GM18520 (cell line): Measurements from ENCODE around the gene ARHGDIB.

Experiments used
- ATAC-seq: cut with Tn5 transposase; IDR thresholded peaks from one replicate; pipeline ENCODE4 v1.9.1; 2021; ENCODE audit not compliant: unreplicated experiment

Gene ARHGDIB

GRCh38 chr12:14961466-14962152, at the start of gene ARHGDIB:
Gene ARHGDIB, minus strand, starts transcription at chr12:14961601. Its CDS starts 10,889 bp downstream, at chr12:14950712.
- ATAC-seq: peak; percentile 42

DNA sequence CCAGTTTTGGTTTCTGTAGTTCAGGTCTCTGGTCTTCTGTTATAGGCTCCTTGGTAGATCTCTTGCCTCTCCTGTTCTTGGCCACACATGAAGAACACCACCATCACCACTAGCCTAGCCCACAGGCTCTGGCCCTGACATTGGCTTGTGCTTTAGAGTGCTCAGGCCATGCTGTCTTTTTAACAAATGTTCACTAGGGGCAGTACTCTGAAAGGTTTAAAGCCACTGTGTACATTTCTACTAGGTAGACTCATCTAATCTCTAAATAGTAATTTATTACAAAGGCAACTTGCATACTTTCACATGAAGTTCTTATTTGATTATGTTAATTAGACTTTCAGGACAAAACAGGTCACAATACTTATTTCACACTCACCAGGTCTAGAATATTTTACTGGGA, 49.8 kb upstream of the ARHGDIB start:
- ATAC-seq: no peak

GRCh38 chr12:15007551-15007950, 46.1 kb upstream of the ARHGDIB start:
- no peak for ATAC-seq

GRCh38 chr12:15005064-15005463, 43.7 kb upstream of the ARHGDIB start:
- ATAC-seq: no peak

DNA sequence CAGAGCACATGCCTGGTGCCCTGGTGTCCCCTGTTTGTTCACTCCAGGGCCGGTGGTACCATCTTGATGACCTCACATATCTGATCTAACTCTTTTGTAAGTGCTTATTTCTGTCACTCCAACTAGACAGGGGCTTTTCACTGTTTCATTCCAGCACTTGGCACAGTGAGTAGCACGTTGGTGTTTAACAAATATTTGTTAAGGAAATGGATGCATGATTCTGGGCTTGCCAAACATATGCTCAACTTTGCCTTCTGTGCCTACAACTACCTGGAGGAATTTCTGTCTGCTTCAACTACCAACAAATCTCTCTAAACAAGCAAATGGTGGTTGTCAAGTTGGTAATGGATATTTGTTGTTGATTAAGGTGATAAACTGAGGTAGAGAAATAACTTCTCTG, 43.0 kb upstream of the ARHGDIB start:
- no peak for ATAC-seq

GRCh38 chr12:15001733-15002382, 40.5 kb upstream of the ARHGDIB start:
- ATAC-seq: no peak

GRCh38 chr12:15000575-15000974, 39.2 kb upstream of the ARHGDIB start:
- ATAC-seq: no peak

DNA sequence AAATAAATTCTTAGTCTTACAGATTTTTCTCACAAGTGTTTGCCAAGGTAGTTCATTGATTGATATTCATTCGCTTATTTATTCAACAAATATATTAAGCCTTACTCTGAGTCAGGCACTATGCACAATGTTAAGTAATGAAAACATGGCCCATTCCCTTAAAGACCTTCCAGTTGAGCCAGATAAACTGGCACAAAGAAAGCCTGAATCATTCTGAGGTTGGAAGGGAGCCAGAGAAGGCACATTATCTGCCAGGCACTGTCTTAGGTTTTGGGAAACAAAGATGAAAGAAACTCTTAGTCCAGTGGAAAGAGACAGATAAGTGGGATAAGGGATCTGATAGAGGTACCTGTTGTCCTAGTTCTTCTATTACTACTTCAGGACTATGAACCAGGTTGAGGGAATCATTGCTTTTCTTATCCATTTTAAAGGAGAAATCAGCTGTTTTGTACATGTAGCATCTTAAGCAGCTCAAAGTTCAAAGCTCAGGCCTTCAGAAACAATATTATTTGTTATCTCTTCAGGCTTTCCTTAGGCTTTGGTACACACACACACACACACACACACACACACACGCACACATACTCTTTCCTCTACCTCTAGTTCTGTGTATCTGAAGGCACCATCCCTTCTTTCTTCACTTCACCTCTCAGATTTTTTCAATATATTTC, 38.4 kb upstream of the ARHGDIB start:
- no peak for ATAC-seq

GRCh38 chr12:14999021-14999694, 37.8 kb upstream of the ARHGDIB start:
- no peak for ATAC-seq

DNA sequence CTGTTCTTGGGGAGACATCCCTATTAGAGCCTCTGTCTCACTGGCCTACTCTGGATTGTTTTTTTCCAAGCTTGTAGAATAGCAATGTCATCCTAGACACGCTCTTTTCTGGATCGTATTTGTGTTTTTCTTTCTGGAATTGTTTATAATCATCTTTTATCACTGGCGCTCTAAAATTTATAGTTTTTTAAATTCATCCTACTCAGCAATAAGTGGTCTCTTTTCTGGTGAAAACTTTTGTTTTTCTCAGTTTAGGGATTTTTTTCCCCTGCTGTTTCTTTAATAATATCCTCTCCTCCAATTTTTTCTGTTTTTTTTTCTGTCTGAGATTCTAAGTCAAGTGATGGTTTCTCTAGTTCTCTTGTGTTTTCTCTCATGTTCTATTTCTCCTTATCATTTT, 36.6 kb upstream of the ARHGDIB start:
- no peak for ATAC-seq

GRCh38 chr12:14995583-14996425, 34.4 kb upstream of the ARHGDIB start:
- no peak for ATAC-seq

GRCh38 chr12:14994610-14995009, 33.2 kb upstream of the ARHGDIB start:
- ATAC-seq: no peak

DNA sequence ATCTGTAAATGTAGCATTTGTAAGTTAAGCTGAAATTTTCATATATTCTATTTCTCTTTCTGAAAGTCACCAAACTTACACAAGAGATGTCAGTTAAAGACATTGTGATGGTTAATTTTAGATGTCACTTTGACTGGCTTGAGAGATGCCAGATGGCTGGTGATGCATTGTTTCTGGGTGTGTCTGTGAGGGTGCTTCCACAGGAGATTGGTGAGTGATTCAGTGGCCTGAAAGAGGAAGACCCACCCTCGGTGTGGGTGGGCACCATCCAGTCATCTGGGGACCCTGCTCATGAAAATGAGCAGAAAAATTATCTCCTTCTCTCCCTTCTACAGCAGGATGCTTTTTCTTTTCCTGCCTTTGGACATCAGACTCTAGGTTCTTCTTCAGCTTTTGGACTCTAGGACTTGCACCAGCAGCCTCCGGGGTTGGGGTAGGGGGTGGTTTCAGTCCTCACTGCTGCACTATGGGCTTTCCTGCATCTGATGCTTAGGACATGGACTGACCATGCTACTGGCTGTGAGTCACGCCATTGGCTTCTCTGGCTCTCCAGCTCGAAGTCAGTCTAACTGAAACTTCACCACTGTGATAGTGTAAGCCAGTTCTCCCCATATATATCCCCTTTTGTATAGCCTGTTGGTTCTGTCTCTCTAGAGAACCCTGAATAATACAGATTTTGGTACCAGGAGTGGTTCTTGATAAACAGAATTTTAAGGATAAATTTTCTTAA, 32.3 kb upstream of the ARHGDIB start:
- no peak for ATAC-seq

- no peak for ATAC-seq
Observed at GRCh38 chr12:14993117-14993516, 31.7 kb upstream of the ARHGDIB start.

DNA sequence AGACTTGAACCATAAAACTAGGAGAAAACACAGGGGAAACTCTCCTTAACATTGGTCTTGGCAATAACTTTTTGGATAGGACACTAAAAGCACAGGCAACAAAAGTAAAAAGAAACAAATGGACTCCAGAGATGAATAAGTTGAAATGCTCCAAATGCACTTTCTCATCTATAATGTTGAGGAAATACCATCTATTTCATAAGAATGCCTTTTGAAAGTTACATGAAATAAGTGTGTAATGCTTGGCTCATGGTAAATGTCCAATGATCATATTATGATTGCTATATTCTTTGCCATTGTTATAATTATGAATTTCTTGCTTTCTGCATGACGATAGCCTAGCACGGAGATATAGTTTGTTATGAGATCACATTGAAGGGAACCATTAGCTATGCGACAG, 31.3 kb upstream of the ARHGDIB start:
- ATAC-seq: no peak

DNA sequence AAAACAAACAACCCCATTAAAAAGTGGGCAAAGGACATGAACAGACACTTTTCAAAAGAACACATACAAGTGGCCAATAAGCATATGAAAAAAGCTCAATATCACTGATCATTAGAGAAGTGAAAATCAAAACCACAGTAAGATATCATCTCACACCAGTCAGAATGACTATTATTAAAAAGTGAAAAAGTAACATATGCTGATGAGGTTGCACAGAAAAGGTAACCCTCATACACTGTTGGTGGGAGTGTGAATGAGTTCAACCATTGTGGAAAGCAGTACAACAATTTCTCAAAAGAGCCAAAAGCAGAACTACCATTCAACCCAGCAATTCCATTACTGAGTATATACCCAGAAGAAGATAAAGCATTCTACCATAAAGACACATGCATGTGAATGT, 29.7 kb upstream of the ARHGDIB start:
- ATAC-seq: peak; percentile 37

DNA sequence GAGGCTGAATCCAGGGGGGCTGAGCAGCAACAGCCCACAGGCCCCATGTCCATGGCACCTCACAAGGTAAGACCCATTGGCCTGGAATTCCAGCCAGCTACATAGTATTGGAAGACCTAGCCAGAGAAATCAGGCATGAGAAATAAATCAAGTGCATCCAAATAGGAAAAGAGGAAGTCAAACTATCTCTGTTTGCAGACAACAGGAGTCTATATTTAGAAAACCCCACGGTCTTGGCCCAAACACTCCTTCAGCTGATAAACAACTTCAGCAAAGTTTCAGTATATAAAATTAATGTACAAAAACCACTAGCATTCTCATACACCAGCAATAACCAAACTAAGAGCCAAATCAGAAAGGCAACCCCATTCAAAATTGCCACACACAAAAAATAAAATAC, 28.4 kb upstream of the ARHGDIB start:
- ATAC-seq: no peak

DNA sequence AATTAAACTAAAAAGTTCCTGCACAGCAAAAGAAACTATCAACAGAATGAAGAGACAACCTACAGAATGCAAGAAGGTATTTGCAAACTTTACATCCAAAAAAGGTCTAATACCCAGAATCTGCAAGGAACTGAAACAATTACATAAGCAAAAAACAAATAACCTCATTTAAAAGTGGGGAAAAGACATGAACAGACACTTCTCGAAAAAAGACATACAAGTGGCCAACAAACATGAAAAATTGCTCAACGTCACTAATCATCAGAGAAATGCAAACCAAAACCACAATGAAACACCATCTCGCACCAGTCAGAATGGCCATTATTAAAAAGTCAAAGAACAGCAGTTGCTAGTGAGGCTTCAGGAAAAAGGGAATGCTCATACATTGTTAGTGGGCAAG, 26.6 kb upstream of the ARHGDIB start:
- no peak for ATAC-seq

- no peak for ATAC-seq
Observed at GRCh38 chr12:14986449-14986848, 25.0 kb upstream of the ARHGDIB start.

- no peak for ATAC-seq
Observed at GRCh38 chr12:14984766-14985285, 23.4 kb upstream of the ARHGDIB start.
